KG1 (cell line): ENCODE results near the gene KCNV2.
A peak's percentile ranks its signal among the peaks of the same experiment; 100 is the strongest.
"Not testable (repeated sequence)": the region's sequence is repeated elsewhere in the genome, so short reads cannot be mapped to it uniquely, and the experiment has no call there.

ENCODE experiments used
- DNase-seq: peaks from one replicate; lab custom pipeline; 2025; lab: John Stamatoyannopoulos, UW

KCNV2 gene

DNA sequence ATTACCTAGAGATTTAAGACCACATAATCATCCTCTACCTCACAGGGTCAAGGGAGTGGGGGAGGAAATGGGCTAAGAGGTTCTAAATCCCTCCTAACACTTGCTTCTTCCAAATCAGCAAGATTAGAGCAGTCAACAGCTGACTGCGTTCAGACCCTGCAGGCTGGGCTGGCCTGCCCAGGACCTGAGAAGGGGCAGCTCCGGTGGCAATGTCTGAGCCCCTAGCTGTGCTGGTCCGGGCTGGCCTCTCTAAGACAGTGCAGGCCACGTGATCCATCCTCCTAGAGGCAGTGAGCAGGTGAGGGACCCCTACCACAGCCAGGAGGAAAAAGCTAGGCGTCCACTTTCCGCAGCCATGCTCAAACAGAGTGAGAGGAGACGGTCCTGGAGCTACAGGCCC lies at the start of gene KCNV2:
TSS of gene KCNV2 (plus strand) at position 126 of the 400 bp plus-strand sequence. CDS start at position 356, 230 bp downstream.
- no peak for DNase-seq

GRCh38 chr9:2673161-2673560 lies 44.1 kb upstream of the KCNV2 start:
- no peak for DNase-seq

DNA sequence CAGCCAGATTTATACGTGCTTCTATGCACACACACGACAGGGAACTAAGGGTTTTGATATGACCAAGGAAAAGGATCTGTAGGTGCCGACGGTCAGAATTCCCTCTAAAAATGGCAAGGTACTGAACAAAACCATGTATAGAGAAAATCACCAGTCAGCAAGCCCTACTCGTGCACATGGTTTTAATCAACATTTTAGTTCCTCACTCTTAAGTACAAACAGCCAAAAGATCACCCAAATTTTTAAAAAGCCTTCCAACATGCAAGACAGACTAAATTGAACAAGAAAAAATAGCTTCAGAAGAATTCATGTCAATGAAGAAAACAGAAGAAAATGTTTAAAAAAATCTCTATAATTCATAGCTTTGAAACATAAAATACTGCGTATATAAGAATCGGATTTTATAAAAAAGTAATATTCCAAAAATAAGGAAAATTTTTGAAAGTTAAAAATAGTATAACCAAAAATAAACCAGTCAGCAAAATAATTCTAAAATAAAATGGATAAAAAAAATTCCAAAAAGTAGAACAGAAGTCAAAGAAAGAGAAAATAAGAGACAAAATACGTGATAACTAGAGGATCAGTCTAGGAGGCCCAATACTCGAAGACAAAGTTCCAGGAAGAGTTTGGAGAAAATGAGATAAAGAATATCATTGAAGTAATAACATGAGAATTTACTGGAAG lies 43.0 kb upstream of the KCNV2 start:
- DNase-seq = no peak

- DNase-seq = no peak
Measured at GRCh38 chr9:2675834-2676233, 41.5 kb upstream of the KCNV2 start.

GRCh38 chr9:2676466-2676865 lies 40.8 kb upstream of the KCNV2 start:
- no peak for DNase-seq

GRCh38 chr9:2677915-2678889 lies 39.1 kb upstream of the KCNV2 start:
- no peak for DNase-seq

DNA sequence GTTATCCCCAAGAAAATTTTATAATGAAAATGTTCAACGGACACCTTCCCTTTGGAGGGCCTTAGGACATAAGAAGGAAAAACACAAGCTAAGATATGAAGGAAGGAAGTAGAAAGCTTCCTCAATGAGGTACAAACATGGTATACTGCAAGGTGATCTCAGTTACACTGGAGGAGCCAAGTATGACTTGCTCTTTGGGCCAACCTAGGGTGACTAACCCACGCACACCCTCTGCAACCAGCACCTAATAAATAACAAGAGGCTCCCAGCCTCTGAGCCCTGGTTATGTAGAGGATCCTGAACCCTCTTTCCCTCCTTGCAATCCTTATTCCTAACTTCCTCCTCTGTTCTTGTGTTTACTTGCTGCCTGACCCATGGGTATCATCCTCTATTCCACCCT lies 38.3 kb upstream of the KCNV2 start:
- no peak for DNase-seq

DNA sequence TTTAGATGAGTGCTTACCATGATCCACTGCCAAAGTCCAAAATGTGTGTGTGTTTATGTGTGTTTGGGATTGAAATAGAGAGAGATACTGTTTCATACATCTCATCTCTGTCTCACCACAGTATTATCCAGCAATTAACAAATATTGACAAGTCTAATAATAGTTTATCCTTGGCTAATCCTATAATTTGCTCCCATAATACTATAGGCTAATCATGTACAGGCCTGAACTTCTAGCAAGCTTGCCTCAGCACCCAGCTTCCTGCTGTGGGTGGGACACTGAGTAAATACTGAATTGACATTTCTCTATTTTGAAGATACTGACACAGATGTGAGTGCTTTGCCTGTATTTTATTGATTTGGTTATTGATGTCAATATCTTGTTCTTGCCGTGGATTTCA lies 35.3 kb upstream of the KCNV2 start:
- no peak for DNase-seq

GRCh38 chr9:2686911-2687310 lies 30.4 kb upstream of the KCNV2 start:
- no peak for DNase-seq

DNA sequence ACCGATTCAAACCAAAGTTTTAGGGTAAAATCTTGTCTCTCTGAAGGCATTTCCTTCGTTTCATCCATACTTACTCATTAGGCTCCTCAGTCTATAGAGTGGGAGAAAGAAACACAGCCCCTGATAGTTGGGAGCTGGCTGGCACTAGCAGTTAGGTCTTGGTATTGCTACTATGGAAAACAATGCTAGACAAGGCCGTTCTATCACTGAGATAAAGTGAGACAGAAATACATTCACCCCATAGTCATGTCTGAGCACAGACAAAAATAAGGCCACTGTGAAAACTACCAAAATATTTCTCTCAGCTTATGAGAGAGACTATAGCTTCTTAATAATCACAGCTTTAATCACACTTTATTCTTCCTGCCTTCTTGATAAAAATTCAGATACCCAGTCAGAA lies 28.7 kb upstream of the KCNV2 start:
- no peak for DNase-seq

DNA sequence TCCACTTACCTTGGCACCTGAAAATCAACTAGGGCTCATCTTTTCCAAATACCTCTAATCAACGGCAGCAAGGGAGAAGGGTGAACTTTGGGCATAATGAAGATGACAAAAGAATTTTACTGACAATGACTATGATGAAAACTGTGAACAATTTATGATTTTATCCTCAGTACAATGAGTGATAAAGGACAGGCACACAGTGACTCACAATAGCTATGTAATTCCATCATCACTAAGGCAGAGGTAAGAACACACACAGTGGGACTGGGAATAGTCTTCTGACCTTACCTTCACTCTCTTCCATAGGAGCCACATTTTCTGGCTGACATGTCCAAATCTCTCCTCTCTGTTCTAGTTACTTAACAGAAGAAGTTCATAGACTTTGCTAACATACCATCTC lies 26.1 kb upstream of the KCNV2 start:
- no peak for DNase-seq

- no peak for DNase-seq
Measured at GRCh38 chr9:2691626-2692025, 25.7 kb upstream of the KCNV2 start.

DNA sequence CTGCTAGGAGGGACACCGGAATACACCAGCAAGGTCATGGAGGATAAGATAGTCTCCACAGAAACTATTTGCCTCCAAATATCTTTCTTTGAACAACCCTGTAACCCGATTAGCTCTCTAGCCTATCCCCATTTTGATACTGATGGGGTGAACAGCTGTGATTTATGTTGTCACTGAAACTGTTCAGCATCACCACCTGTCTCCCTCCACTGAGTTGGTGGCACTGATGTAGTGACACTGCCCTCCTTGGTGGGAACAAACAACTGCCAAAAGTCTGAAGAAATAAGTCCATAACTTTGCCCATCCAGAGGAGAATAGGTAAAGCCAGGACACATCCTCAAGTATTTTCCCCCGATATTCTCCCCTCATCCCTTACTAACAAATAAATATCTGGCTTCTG lies 24.3 kb upstream of the KCNV2 start:
- no peak for DNase-seq

DNA sequence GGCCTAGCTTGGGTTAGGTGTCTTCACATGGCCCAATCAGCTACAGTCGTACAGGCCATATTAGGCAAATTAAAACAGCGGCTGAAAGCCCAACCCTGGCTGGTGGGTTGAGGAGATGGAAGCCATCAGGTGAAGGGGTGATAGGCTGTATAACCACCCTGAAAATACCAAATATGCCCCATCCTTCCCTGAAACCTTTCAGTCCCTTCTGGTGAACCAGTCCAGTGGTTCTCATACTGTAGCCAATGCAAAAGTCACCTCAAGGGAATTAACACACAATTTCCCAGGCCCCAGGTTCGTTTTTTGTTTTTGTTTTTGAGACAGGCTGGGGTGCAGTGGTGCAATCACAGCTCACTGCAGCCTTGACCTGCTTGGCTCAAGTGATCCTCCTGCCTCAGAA lies 19.8 kb upstream of the KCNV2 start:
- DNase-seq = no peak

GRCh38 chr9:2700398-2700797 lies 16.9 kb upstream of the KCNV2 start:
- DNase-seq = no peak

DNA sequence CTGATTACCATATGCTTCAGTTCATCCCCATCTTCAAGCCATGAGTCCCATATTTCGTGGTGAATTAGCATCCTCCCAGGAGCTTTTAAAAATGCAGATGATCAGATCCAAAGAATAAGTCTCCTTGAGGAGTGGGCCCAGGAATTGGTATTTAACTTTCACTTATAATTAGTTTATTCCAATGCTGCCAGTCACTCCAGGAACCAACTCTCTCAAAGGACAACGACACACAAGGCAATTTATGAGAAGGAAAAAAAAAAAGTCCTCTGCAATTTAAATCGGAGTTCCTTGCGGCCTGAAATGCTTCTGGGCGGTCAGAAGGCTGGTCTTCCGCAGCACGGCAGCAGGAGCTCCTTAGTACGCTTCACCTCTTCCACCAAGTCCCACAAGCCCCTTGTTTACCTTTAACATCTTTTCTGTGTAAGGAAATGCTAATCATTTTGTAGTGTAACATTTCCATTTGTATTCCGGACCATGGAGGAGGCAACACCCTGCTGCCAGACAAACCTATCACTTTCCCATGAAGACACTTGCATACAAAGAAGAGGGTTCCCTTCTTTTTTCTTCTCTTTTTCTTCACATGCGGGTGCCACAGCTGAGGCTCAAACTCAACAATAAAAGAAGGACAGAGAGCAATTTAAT lies 16.3 kb upstream of the KCNV2 start:
- no peak for DNase-seq

GRCh38 chr9:2704504-2704903 lies 12.8 kb upstream of the KCNV2 start:
- DNase-seq = peak; percentile 35

- not testable (repeated sequence) for DNase-seq
Measured at GRCh38 chr9:2707256-2707655, 10.1 kb upstream of the KCNV2 start.

DNA sequence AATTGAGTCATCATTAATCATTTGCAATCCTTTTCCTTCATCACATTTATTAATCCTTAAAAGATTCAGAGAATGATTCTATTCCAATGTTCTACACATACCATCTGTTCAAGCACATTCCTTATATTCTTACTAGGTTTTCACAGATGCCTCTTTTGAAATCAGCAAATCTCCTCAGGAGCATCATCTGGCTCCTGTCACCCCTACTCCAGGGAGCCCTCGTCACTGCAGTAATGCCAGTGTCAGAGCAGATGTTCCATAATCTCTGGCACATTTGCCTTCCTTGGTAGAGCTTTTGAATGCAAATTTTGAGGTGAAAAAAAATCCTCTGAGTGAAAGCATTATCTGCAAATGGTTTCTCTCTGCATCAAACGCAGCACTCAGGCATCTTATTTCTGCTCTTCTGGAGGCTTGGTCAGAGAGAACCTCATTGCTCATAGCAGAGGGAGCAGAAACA lies 7.6 kb upstream of the KCNV2 start:
- DNase-seq = no peak

DNA sequence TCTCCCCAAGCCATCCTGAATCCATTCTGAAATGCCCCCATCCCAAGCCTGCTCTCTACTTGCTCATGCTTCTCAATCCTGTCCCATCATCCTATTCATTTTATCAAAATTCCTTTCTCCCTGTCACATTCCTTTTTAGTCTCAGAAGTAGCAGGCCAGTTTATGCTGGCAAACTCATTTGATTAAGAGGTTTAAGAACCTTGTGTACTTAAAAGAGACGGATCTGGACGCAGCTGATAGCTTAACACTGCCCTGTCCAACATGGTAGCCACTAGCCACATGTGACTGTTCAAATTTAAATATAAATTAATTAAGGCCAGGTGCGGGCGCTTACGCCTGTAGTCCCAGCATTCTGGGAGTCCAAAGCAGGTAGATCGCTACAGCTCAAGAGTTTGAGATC lies 5.6 kb upstream of the KCNV2 start:
- DNase-seq = no peak

DNA sequence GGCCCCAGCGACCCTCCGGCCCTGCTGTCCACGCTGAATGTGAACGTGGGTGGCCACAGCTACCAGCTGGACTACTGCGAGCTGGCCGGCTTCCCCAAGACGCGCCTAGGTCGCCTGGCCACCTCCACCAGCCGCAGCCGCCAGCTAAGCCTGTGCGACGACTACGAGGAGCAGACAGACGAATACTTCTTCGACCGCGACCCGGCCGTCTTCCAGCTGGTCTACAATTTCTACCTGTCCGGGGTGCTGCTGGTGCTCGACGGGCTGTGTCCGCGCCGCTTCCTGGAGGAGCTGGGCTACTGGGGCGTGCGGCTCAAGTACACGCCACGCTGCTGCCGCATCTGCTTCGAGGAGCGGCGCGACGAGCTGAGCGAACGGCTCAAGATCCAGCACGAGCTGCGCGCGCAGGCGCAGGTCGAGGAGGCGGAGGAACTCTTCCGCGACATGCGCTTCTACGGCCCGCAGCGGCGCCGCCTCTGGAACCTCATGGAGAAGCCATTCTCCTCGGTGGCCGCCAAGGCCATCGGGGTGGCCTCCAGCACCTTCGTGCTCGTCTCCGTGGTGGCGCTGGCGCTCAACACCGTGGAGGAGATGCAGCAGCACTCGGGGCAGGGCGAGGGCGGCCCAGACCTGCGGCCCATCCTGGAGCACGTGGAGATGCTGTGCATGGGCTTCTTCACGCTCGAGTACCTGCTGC lies 839 bp downstream of the KCNV2 start:
- DNase-seq = no peak

GRCh38 chr9:2718698-2719033 lies 1.4 kb downstream of the KCNV2 start:
- DNase-seq = no peak
